ENCODE measurements around the gene LSM12.
"Not testable (repeated sequence)": the region's sequence is repeated elsewhere in the genome, so short reads cannot be mapped to it uniquely, and the experiment has no call there.

LSM12 gene

DNA sequence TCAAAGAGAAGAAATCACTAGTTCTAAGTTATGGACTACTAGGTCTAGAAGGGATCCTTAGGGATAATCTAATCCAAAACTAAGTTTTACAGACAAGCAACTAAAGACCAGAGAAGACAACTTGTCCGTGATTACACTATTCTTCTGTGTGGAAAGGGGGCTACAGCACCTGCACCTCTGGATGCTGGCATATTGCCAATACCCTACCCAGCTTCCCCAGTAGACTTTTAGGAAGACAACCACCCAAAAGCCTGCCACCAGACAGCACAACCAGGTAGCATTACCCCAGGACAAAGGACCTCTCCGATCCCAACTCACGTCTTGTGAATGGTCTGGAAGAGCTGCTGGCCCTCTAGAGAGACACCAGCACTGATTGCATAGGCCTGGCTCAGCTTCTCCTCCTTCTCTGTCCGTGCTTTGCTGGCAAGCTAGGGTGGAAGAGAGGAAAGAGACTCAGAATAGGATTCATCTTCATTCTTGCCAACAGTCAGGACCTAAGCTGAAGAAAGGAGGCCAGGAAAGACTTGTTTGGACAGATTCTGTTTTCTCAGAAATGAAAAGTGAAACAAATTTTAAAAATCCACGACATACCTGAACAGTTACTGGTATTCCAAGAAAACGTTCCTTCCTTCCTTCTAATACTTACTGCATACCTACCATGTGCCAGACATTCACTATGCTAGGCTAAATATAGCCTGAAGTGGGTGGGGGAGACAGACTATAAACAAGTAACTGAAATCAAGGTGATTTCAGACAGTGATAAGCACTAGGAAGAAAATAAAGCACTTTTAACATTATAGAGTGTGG lies 26.4 kb downstream of the LSM12 start:
- DNase-seq: no peak

- DNase-seq: no peak
Measured at GRCh38 chr17:44038604-44039011, 27.9 kb downstream of the LSM12 start.

GRCh38 chr17:44037471-44037870 lies 29.0 kb downstream of the LSM12 start:
- no peak for DNase-seq

- DNase-seq: not testable (repeated sequence)
Measured at GRCh38 chr17:44034688-44035087, 31.8 kb downstream of the LSM12 start.

- DNase-seq: no peak
Measured at GRCh38 chr17:44033861-44034408, 32.5 kb downstream of the LSM12 start.

DNA sequence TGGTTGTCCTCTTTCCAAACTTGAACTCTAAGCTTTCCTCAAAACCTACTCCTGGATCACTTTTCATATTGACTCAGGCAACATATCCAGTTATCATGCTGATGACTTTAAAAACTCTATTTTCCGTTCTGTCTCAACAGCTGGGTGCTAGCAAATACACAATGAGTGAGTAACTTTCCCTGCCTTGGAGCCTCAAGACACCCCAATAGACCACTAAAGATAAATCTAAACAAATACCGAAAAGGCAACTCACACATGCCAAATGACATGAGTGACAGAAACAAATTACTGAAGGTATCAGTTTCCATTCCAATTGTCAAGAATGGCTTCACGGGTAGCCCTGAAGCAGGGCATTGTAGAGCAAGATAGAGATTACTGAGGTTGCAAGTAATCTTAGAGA lies 36.0 kb downstream of the LSM12 start:
- no peak for DNase-seq

DNA sequence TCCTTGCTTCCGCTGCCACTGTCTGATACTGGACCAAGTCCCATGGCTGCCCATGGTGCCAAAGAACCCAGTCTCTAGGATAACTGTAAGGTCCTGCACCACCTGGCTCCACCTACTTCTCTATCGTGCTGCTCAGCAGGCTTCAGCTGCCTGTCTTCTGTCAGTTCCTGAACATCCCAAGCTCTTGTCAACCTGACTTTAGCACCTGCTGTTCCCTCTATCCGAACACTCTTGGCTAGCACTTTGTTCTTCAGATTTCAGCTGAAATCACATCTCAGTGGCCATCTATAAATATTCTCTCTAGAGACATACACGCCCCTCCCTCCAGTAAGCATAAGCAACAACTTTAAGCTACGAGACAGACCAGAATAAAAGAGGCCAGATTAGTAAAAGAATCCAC lies 36.7 kb downstream of the LSM12 start:
- no peak for DNase-seq

DNA sequence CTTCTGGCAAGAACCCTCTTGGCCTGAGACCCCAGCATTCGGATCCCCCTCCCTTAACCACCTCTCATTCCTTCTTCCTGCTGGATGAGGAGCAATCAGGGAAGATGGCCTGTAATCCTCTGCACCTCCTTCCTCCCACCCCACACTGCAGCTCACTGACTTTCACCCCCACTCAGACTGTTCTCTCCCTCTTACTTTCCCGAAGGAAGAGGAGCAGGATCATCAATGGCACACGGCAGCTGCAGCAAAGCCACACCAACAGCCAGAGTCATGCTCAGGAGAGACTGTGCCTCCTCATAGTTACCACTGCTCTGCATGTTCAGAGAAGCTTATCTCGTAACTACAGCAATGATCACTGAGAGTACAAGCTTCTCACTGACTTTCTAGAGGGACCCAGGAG lies 41.6 kb downstream of the LSM12 start:
- no peak for DNase-seq

DNA sequence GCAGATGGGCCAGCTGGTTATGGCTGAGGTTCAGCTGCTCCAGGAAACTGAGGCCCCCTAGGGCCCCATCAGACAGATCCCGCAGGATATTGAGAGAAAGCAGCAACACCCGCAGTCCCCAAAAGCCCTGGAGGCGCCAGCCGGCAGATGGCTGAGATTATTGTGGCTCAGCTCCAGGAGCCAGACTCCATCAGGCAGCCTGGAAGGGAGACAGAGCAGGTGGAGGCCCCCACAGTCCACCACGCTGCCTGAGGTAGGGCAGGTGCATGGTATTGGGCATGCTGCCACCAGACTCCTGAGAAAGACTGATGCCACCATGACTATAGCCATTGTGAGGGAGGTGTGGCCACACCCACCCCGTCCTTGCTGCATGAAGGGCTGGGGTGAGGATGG lies 42.2 kb downstream of the LSM12 start:
- DNase-seq: no peak

- no peak for DNase-seq
Measured at GRCh38 chr17:44023545-44024270, 42.8 kb downstream of the LSM12 start.

- no peak for DNase-seq
Measured at GRCh38 chr17:44022246-44022645, 44.2 kb downstream of the LSM12 start.

- DNase-seq: not testable (repeated sequence)
Measured at GRCh38 chr17:44021227-44021626, 45.2 kb downstream of the LSM12 start.

GRCh38 chr17:44014437-44015172 lies 51.9 kb downstream of the LSM12 start, which contains the start of gene TMEM101:
TSS of gene TMEM101 (minus strand) at chr17:44014963. CDS start at chr17:44014952, 11 bp downstream.
- DNase-seq: peak; percentile 90

DNA sequence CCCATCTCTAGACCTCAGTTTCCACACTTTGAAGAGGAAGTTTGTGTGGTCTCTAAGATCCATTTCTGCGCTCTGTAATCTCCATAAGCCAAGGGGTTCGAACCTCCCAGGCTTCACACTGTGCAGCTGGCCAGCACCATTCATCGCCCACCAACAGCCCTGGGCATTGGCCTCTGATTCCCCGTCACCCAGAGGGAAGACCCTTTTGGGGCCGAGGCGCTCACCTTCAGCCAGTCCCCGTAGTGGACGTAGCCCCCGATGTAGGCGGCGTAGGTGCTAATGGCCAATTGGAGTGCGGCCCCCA lies 52.4 kb downstream of the LSM12 start:
- no peak for DNase-seq

DNA sequence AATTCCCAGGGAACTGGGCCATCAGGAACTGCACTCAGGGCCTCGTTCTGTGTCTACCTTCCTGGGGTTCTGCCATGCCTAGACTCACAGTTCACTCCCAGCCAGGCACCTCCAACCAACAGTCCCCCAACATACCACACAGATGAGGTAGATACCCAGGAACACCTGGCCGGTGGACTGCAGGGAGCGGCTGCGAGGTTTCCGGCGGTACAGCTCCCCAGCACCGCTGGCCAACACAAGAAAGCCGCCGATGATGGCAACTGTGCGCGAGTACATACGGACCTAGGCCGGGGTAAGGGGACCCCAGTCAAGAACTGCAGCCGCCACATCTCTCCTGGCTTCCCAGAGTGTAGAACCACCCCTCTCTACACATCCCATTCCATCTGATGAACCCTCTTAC lies 53.6 kb downstream of the LSM12 start:
- no peak for DNase-seq

DNA sequence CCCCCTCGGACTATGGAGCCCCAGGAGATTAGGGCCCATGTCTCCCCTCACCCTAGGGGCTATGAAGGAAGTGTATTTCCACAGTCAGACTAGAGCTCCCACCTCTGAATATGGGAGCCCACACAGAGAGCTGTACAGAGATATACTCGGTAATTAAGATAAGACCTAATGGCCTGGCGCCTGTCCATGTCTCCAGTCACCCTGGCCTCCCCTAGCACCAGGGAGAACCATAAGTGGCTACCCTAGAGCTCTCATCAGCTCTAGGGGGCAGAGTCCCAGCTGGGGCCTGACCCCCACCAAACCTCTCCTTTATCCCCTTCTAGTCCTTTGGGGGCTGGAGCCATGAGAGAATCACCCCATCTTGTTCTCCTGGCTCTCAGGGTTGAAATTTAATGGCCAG lies 54.1 kb downstream of the LSM12 start:
- no peak for DNase-seq

- DNase-seq: no peak
Measured at GRCh38 chr17:44011876-44012275, 54.6 kb downstream of the LSM12 start.

- DNase-seq: no peak
Measured at GRCh38 chr17:44010966-44011647, 55.4 kb downstream of the LSM12 start.

GRCh38 chr17:44008205-44008909 lies 58.1 kb downstream of the LSM12 start:
- DNase-seq: no peak

DNA sequence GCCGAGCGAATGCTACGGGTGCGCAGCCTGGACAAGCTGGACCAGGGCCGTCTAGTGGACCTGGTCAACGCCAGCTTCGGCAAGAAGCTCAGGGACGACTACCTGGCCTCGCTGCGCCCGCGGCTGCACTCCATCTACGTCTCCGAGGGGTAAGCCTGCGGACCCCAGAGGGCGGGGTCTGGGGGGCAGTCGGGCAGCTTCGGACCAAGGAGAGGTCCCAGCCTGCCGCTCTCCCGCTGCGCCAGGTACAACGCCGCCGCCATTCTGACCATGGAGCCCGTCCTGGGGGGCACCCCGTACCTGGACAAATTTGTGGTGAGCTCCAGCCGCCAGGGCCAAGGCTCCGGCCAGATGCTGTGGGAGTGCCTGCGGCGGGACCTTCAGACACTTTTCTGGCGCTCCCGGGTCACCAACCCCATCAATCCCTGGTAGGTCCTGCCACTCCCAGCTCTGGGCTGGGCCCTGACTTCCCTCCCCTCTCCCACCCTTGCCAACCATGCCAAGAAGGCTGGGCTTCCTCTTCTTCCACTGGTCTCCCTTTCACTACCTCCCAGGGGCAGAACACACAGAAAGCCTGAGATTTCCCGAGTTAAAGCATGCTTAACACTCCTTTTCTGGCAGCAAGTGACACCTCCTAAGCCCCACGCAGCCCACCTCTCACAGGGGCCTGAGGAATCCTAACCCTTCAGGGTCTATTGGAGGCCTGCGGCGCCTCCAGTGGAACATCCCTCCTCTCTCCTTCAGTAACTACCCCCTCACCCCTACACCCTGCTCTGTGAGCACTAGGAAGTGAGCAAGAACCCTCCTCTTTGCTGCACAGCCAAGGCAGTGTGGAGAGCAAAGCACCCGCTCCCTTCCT lies 58.9 kb downstream of the LSM12 start:
- no peak for DNase-seq

Data from NCI-H526 treated with DMSO at 0.1 percent for 48 hours (cell line).